Measurements from ENCODE around the gene PRKAA1. TPM values are rescaled to one million over a fixed set of nuclear protein-coding genes. Genes with fewer than 3 reads are reported as not detected.

Gene PRKAA1
- polyA plus RNA-seq, 6 donors from 2014 or later, result 22.6 to 44.8 (median 40.6) TPM

- Mint-ChIP-seq H3K27me3 (no peaks in the 10 kb centered on the region), H3K9me3 (peaks cover 0 to 7% (median 2%) of the 10 kb centered on the region in 7 donors), H3K4me3 (no peak overlapping the region), H3K36me3 (peaks cover 10 to 18% of the 10 kb centered on the region in 2 donors), H3K4me1 (peaks cover 33 to 69% (median 50%) of the 10 kb centered on the region in 3 donors), H3K27ac (no peak overlapping the region)
- ATAC-seq (ENCODE audit: low read depth in 2 of 2), result no peak
- DNase-seq, result no peak
Measured at GRCh38 chr5:40784916-40785315, 13.3 kb downstream of the PRKAA1 start.

- no peaks in the 10 kb centered on the region for H3K27me3 Mint-ChIP-seq
- peaks cover 0 to 7% (median 2%) of the 10 kb centered on the region in 7 donors for H3K9me3 Mint-ChIP-seq
- DNase-seq (no peak), ATAC-seq (ENCODE audit: low read depth in 2 of 2) (no peak)
- H3K4me3 Mint-ChIP-seq, result no peak overlapping the region
- H3K27ac Mint-ChIP-seq, result peak overlapping the region in 3 of 6 donors; percentile 3 to 61 (median 7)
- H3K4me1 Mint-ChIP-seq, result peaks cover 28 to 64% (median 46%) of the 10 kb centered on the region in 3 donors
- peaks cover 10 to 18% of the 10 kb centered on the region in 2 donors for H3K36me3 Mint-ChIP-seq
Measured at GRCh38 chr5:40784027-40784653, 14.0 kb downstream of the PRKAA1 start.

GRCh38 chr5:40781843-40782409 is 16.2 kb downstream of the PRKAA1 start:
- no peaks in the 10 kb centered on the region for H3K27me3 Mint-ChIP-seq
- peak overlapping the region in 1 of 6 donors; percentile 21 for H3K27ac Mint-ChIP-seq

GRCh38 chr5:40780858-40781257 is 17.3 kb downstream of the PRKAA1 start:
- no peak for DNase-seq
- no peak overlapping the region for H3K4me3 Mint-ChIP-seq
- ATAC-seq (ENCODE audit: low read depth in 2 of 2), result no peak
- peaks cover 19 to 44% (median 26%) of the 10 kb centered on the region in 3 donors for H3K4me1 Mint-ChIP-seq
- no peaks in the 10 kb centered on the region for H3K27me3 Mint-ChIP-seq
- peak overlapping the region in 1 of 6 donors; percentile 74 for H3K27ac Mint-ChIP-seq
- H3K36me3 Mint-ChIP-seq, result peaks cover 11 to 18% of the 10 kb centered on the region in 2 donors
- H3K9me3 Mint-ChIP-seq, result peaks cover 0 to 2% (median 0%) of the 10 kb centered on the region in 7 donors

More at GRCh38 chr5:40781843-40782409, 16.2 kb downstream of the PRKAA1 start:
- no peak overlapping the region for H3K4me3 Mint-ChIP-seq
- ATAC-seq (ENCODE audit: low read depth in 2 of 2), result no peak
- peaks cover 21 to 45% (median 31%) of the 10 kb centered on the region in 3 donors for H3K4me1 Mint-ChIP-seq
- peaks cover under 1 to 9% of the 10 kb centered on the region in 2 donors for H3K36me3 Mint-ChIP-seq
- peaks cover 0 to 4% (median 0%) of the 10 kb centered on the region in 7 donors for H3K9me3 Mint-ChIP-seq
- DNase-seq, result no peak

GRCh38 chr5:40780199-40780598 is 18.0 kb downstream of the PRKAA1 start:
- Mint-ChIP-seq H3K9me3 (no peaks in the 10 kb centered on the region), H3K4me1 (peaks cover 18 to 40% (median 20%) of the 10 kb centered on the region in 3 donors), H3K36me3 (peaks cover 17% of the 10 kb centered on the region in 2 donors), H3K4me3 (no peak overlapping the region), H3K27me3 (no peaks in the 10 kb centered on the region), H3K27ac (no peak overlapping the region)
- ATAC-seq (ENCODE audit: low read depth in 2 of 2) (no peak), DNase-seq (no peak)

- ATAC-seq (ENCODE audit: low read depth in 2 of 2), result no peak
- Mint-ChIP-seq H3K27ac (no peak overlapping the region), H3K36me3 (peaks cover 17 to 20% of the 10 kb centered on the region in 2 donors), H3K27me3 (no peaks in the 10 kb centered on the region), H3K4me3 (no peak overlapping the region), H3K4me1 (peaks cover 18 to 40% (median 20%) of the 10 kb centered on the region in 3 donors), H3K9me3 (no peaks in the 10 kb centered on the region)
- DNase-seq, result no peak
Measured at GRCh38 chr5:40779561-40779960, 18.6 kb downstream of the PRKAA1 start.

GRCh38 chr5:40778133-40778532 is 20.0 kb downstream of the PRKAA1 start:
- no peak overlapping the region for H3K4me3 Mint-ChIP-seq
- peaks cover 17 to 26% of the 10 kb centered on the region in 2 donors for H3K36me3 Mint-ChIP-seq
- no peaks in the 10 kb centered on the region for H3K27me3 Mint-ChIP-seq
- peaks cover 13 to 28% (median 16%) of the 10 kb centered on the region in 3 donors for H3K4me1 Mint-ChIP-seq
- ATAC-seq (ENCODE audit: low read depth in 2 of 2), result no peak
- H3K27ac Mint-ChIP-seq, result no peak overlapping the region
- H3K9me3 Mint-ChIP-seq, result no peaks in the 10 kb centered on the region
- DNase-seq, result no peak

GRCh38 chr5:40776658-40776977 is 21.6 kb downstream of the PRKAA1 start:
- Mint-ChIP-seq H3K4me1 (peaks cover 5 to 18% (median 13%) of the 10 kb centered on the region in 3 donors), H3K27ac (no peak overlapping the region), H3K36me3 (peaks cover 17 to 26% of the 10 kb centered on the region in 2 donors), H3K4me3 (no peak overlapping the region), H3K27me3 (no peaks in the 10 kb centered on the region), H3K9me3 (no peaks in the 10 kb centered on the region)
- no peak for ATAC-seq (ENCODE audit: low read depth in 2 of 2)
- no peak for DNase-seq

GRCh38 chr5:40775846-40776657 is 22.1 kb downstream of the PRKAA1 start:
- Mint-ChIP-seq H3K36me3 (peaks cover 17 to 26% of the 10 kb centered on the region in 2 donors), H3K27ac (peak overlapping the region in 1 of 6 donors; percentile 1), H3K4me3 (no peak overlapping the region), H3K4me1 (peaks cover 3 to 15% (median 13%) of the 10 kb centered on the region in 3 donors), H3K27me3 (no peaks in the 10 kb centered on the region), H3K9me3 (no peaks in the 10 kb centered on the region)
- DNase-seq (no peak), ATAC-seq (ENCODE audit: low read depth in 2 of 2) (no peak)

- Mint-ChIP-seq H3K27ac (no peak overlapping the region), H3K36me3 (peaks cover 17 to 26% of the 10 kb centered on the region in 2 donors), H3K27me3 (no peaks in the 10 kb centered on the region), H3K4me3 (no peak overlapping the region), H3K4me1 (peaks cover 0 to 9% (median 8%) of the 10 kb centered on the region in 3 donors), H3K9me3 (no peaks in the 10 kb centered on the region)
- no peak for ATAC-seq (ENCODE audit: low read depth in 2 of 2)
- DNase-seq, result no peak
Measured at GRCh38 chr5:40775085-40775845, 22.9 kb downstream of the PRKAA1 start.

GRCh38 chr5:40774623-40775022 is 23.6 kb downstream of the PRKAA1 start:
- no peak for ATAC-seq (ENCODE audit: low read depth in 2 of 2)
- peaks cover 0 to 9% (median 8%) of the 10 kb centered on the region in 3 donors for H3K4me1 Mint-ChIP-seq
- no peaks in the 10 kb centered on the region for H3K9me3 Mint-ChIP-seq
- no peak overlapping the region for H3K4me3 Mint-ChIP-seq
- H3K36me3 Mint-ChIP-seq, result peaks cover 17 to 26% of the 10 kb centered on the region in 2 donors
- DNase-seq, result no peak
- H3K27ac Mint-ChIP-seq, result no peak overlapping the region
- no peaks in the 10 kb centered on the region for H3K27me3 Mint-ChIP-seq

GRCh38 chr5:40770764-40771163 is 27.4 kb downstream of the PRKAA1 start:
- Mint-ChIP-seq H3K27ac (no peak overlapping the region), H3K27me3 (no peaks in the 10 kb centered on the region), H3K4me3 (no peak overlapping the region), H3K36me3 (peaks cover 11 to 22% of the 10 kb centered on the region in 2 donors), H3K9me3 (no peaks in the 10 kb centered on the region), H3K4me1 (peaks cover 0 to 3% (median under 1%) of the 10 kb centered on the region in 3 donors)
- no peak for ATAC-seq (ENCODE audit: low read depth in 2 of 2)
- DNase-seq, result no peak

GRCh38 chr5:40762705-40763104 is 35.5 kb downstream of the PRKAA1 start:
- DNase-seq (no peak), ATAC-seq (ENCODE audit: low read depth in 2 of 2) (no peak)
- Mint-ChIP-seq H3K9me3 (no peaks in the 10 kb centered on the region), H3K4me3 (no peak overlapping the region), H3K4me1 (no peaks in the 10 kb centered on the region), H3K27ac (no peak overlapping the region), H3K36me3 (peaks cover 23 to 30% of the 10 kb centered on the region in 2 donors), H3K27me3 (no peaks in the 10 kb centered on the region)
